GM12878 (cell line): ENCODE results near the gene IPCEF1. TPM values are rescaled to one million over a fixed set of nuclear protein-coding genes. Genes with fewer than 3 reads are reported as not detected.

Source experiments
- ATAC-seq: fragments of 200-7000 bp; cut with Tn5 transposase; 3 replicates; pipeline ENCODE4 v1.9.1; 2020; ENCODE audit warnings: mild to moderate bottlenecking, moderate library complexity
- BruUV-seq: library from RNA; stranded (reverse); fragments of 400-500 nt; replicated peaks from 2 replicates; lab custom pipeline; 2021; lab: Mats Ljungman, UMichigan
- CTCF ChIA-PET: fragments of 300-600 bp; sonication (Branson Sonifier 250); formaldehyde crosslinking; extraction: SDS; loops from one replicate; lab custom pipeline; 2021; ENCODE audit warnings: inconsistent platforms; lab: Yijun Ruan, JAX
- POLR2A ChIA-PET: fragments of 350-600 bp; formaldehyde crosslinking; extraction: SDS; loops from one replicate; lab custom pipeline; 2021; ENCODE audit warnings: inconsistent platforms; lab: Charles Lee
- RAD21 ChIA-PET: fragments of 300-600 bp; sonication (Branson Sonifier 250); formaldehyde crosslinking; loops from one replicate; lab custom pipeline; 2023; ENCODE audit warnings: antibody characterized with exemption; ENCODE audit not compliant: unreplicated experiment; lab: Charles Lee
- SMC1A ChIA-PET: fragments of 300-600 bp; sonication (Branson Sonifier 250); formaldehyde crosslinking; loops from one replicate; lab custom pipeline; 2023; ENCODE audit not compliant: unreplicated experiment, uncharacterized antibody; lab: Charles Lee
- DNase-seq: peaks from one replicate; pipeline ENCODE4 v3.0.0-alpha.2; 2011; ENCODE audit warnings: low read depth, low spot score
- FAIRE-seq: peaks from 3 replicates; lab custom pipeline; 2011; peaks lifted over from hg19 to GRCh38; lab: Jason Lieb, UNC
- H2AFZ ChIP-seq: 2 replicates; pipeline ENCODE4 v1.6.0; 2011; ENCODE audit warnings: low read depth, low read length, control low read depth; ENCODE audit not compliant: control insufficient read depth
- H3K27ac ChIP-seq: 2 replicates; pipeline ENCODE4 v1.5.1; 2011; ENCODE audit warnings: control low read depth; ENCODE audit not compliant: control insufficient read depth, insufficient read depth
- H3K27me3 ChIP-seq, 2 experiments: replicated peaks in 1 of 2; 2 replicates each; pipeline versions ENCODE4 v1.6.0 to v1.6.1; 2011; ENCODE audit warnings: low read length in 1 of 2; ENCODE audit not compliant: control insufficient read depth in 2 of 2, insufficient read depth in 2 of 2
- H3K36me3 ChIP-seq, 2 experiments: 2 replicates each; pipeline ENCODE4 v1.5.1; 2011; ENCODE audit warnings: low read length in 1 of 2; ENCODE audit not compliant: control insufficient read depth in 2 of 2, insufficient read depth in 2 of 2
- H3K4me1 ChIP-seq: 2 replicates; pipeline ENCODE4 v1.6.1; 2011; ENCODE audit warnings: mild to moderate bottlenecking, low read length, moderate library complexity, mixed read lengths; ENCODE audit not compliant: control insufficient read depth, insufficient read depth
- H3K4me2 ChIP-seq: 2 replicates; pipeline ENCODE4 v1.6.0; 2011; ENCODE audit warnings: control low read depth; ENCODE audit not compliant: control insufficient read depth, insufficient read depth
- H3K4me3 ChIP-seq: fragments of 200-600 bp; sonication (generic); 2 replicates; pipeline ENCODE4 v1.5.1; 2016
- H3K79me2 ChIP-seq: 2 replicates; pipeline ENCODE4 v1.6.0; 2011; ENCODE audit warnings: low read length; ENCODE audit not compliant: control insufficient read depth, insufficient read depth
- H3K9ac ChIP-seq: 2 replicates; pipeline ENCODE4 v1.8.0; 2011; ENCODE audit warnings: low read length, control low read depth, mixed read lengths; ENCODE audit not compliant: control insufficient read depth, insufficient read depth
- H3K9me3 ChIP-seq: replicated peaks from 3 replicates; pipeline ENCODE4 v1.5.1; 2011; ENCODE audit warnings: mild to moderate bottlenecking, low read length; ENCODE audit not compliant: control insufficient read depth, insufficient read depth
- H4K20me1 ChIP-seq: 2 replicates; pipeline ENCODE4 v1.6.0; 2011; ENCODE audit not compliant: control insufficient read depth, insufficient read depth
- ATF7 ChIP-seq: fragments of 450-650 bp; IDR thresholded peaks from 2 replicates; pipeline ENCODE4 v1.6.1; 2016; ENCODE audit warnings: low read depth, mild to moderate bottlenecking
- CBX3 ChIP-seq: fragments of 200-600 bp; sonication (generic); IDR thresholded peaks from 2 replicates; pipeline ENCODE4 v1.6.1; 2016; ENCODE audit warnings: low read depth, borderline replicate concordance
- MYB ChIP-seq: fragments of 150-350 bp; IDR thresholded peaks from 2 replicates; pipeline ENCODE4 v1.6.1; 2014; ENCODE audit warnings: mild to moderate bottlenecking, low read depth, low read length, borderline replicate concordance
- RAD21 ChIP-seq: IDR thresholded peaks from 2 replicates; pipeline ENCODE4 v1.6.1; 2011; ENCODE audit warnings: mild to moderate bottlenecking, low read depth, low read length, moderate library complexity; ENCODE audit not compliant: insufficient read depth
- SIX5 ChIP-seq: IDR thresholded peaks from 2 replicates; pipeline ENCODE4 v1.6.1; 2011; ENCODE audit warnings: mild to moderate bottlenecking, low read depth, low read length, moderate library complexity; ENCODE audit not compliant: severe bottlenecking
- TCF3 ChIP-seq: IDR thresholded peaks from 2 replicates; pipeline ENCODE4 v1.6.1; 2012; ENCODE audit warnings: low read depth, mild to moderate bottlenecking, low read length, borderline replicate concordance; ENCODE audit not compliant: insufficient read depth
- WGBS: methylation state at CpG from one replicate; pipeline ENCODE4 v1.1.6; 2016; ENCODE audit warnings: low lambda C conversion rate; ENCODE audit not compliant: insufficient replicate concordance, insufficient coverage; ENCODE audit errors: missing lambda C conversion rate; 5-methylcytosine and 5-hydroxymethylcytosine counted together
- in situ Hi-C: fragments of 300-500 bp; cut with MboI; formaldehyde crosslinking; loops from 9 replicates; pipeline ENCODE4 v1.14.3; 2018; ENCODE audit warnings: mixed read lengths
- intact Hi-C: fragments of 100-400 bp; cut with micrococcal nuclease; formaldehyde crosslinking; loops from one replicate; pipeline ENCODE4 v1.14.2; 2022; ENCODE audit not compliant: unreplicated experiment
- polyA plus RNA-seq, 11 experiments: library from polyadenylated mRNA; depleted of rRNA in 4 of 11; unstranded in 6 of 11; stranded (reverse) in 5 of 11; fragments of >200 nt; fragmentation: Nextera tagmentation in 4 of 11; fragmentation: Illumina TruSeq in 1 of 11; extraction: Ambion mirVana in 4 of 11; extraction: Trizol in 1 of 11; gene quantifications; 1 replicate in 1 of 11; 2 replicates in 10 of 11; pipeline versions ENCODE4 v1.2.1 to v1.2.3, GENCODE V29; 2011 to 2016; ENCODE audit warnings: inconsistent platforms in 2 of 11, missing spikeins in 2 of 11, low read depth in 1 of 11
- total RNA-seq, 4 experiments: library from RNA; depleted of rRNA in 3 of 4; stranded (reverse); fragments of >200 nt in 3 of 4; fragmentation: Illumina TruSeq in 1 of 4; extraction: Trizol in 1 of 4; gene quantifications; 2 replicates each; pipeline versions ENCODE4 v1.2.1 to v1.2.3, GENCODE V29; 2013 to 2021

IPCEF1 gene
- total and polyA plus RNA-seq, 10 of the 15 experiments (the other 5 are each of a cell fraction or from before 2014, with no cell fraction given), result 1.3 to 137 (median 4.2) TPM

DNA sequence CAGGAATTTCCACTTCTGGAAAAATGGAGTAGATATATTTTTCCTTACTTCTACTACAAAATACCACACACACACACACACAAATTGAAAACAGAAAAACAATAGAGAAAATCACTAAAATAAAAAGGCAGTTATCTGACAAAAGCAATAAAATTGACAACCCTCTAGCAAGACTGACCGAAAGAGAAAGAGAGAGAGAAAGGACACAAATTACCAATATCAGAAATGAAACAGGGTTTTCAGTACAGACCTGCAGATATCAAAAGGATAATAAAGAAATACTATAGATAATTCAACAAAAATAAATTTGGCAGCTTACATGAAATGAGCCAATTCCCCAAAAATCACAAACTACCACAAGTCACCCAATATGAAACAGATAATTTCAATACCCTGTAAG lies 212.8 kb downstream of the IPCEF1 start (continued):
- TF ChIP-seq RAD21, result no peak

DNA sequence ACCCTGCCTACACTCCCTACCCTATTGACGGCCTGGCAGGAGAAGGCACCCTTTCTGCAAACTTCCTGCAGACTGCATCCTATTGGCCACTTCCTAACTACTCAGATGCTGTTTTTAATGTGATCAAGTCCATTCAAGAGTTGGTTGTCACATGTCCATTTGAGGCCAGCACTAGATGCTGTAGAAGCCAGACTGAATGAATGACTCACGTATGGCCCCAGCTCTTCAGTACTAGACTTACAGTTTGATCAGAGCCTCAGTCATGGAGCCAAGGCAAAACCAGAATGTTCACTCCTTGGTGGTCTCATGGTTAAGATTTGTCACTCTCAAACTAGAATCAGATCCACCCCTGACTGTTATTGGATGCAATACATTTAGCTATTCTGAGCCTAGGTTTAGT lies 215.9 kb downstream of the IPCEF1 start:
- Histone ChIP-seq H3K4me2 (no peak overlapping the region), H3K27ac (no peak overlapping the region), H2AFZ (no peak overlapping the region), H3K9ac (no peak overlapping the region), H3K4me3 (no peak overlapping the region), H3K36me3 (no peaks in the 10 kb centered on the region), H3K79me2 (no peaks in the 10 kb centered on the region), H3K4me1 (no peaks in the 10 kb centered on the region), H3K9me3 (no peaks in the 10 kb centered on the region), H4K20me1 (no peaks in the 10 kb centered on the region), H3K27me3 (peaks cover 0 to 3% of the 10 kb centered on the region in 2 experiments; a peak in 2 of 4 replicates)
- ChIA-PET POLR2A (no interaction called here), SMC1A (interaction anchor here (0.6 to 3.5 kb wide), 4 partner anchors 13 to 168 kb away, joined by 3 to 19 read pairs (median 3); no protein-coding TSS in a partner anchor), CTCF (interaction anchor here (1.2 to 3.8 kb wide), 3 partner anchors 134 to 230 kb away, joined by 4 to 15 read pairs (median 5); no protein-coding TSS in a partner anchor), RAD21 (no interaction called here)
- in situ Hi-C loops, result no loop called here
- no TSS peak for BruUV-seq
- TF ChIP-seq MYB (no peak), SIX5 (no peak), CBX3 (no peak), TCF3 (no peak), ATF7 (no peak)
- intact Hi-C loops, result no loop called here
- 52% methylated on average over 2 of the region's 2 CpGs for WGBS
- FAIRE-seq (no peak), ATAC-seq (no peak), DNase-seq (no peak)
